HTERT RPE-1 (cell line): ENCODE data around the gene IGSF21.

Experiments used
- in situ Hi-C: fragments of 300-500 bp; cut with MboI; formaldehyde crosslinking; loops from 4 replicates; pipeline ENCODE4 v1.14.3; 2020; ENCODE audit warnings: low sequenced_read_pairs

IGSF21 gene

DNA sequence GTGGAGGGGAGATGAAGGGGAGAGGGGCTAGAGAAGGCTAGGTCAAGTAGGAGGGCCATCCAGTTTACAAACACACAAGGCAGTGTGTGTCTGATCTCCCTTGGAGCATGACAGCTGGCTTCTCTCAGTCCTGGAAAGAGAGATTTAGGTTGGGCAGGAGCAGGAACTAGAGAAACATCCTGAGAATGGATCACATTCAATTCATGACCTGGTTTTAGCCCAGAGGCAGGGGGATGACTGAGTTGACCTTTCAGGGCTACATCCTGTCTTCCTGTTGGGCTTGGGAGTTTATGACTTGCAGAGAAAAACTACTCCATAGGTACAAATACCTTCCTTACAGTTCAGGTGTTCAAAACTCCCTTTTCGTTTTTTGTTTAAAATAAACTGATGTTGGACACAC lies 97.0 kb downstream of the IGSF21 start:
- in situ Hi-C loops: no loop called here

DNA sequence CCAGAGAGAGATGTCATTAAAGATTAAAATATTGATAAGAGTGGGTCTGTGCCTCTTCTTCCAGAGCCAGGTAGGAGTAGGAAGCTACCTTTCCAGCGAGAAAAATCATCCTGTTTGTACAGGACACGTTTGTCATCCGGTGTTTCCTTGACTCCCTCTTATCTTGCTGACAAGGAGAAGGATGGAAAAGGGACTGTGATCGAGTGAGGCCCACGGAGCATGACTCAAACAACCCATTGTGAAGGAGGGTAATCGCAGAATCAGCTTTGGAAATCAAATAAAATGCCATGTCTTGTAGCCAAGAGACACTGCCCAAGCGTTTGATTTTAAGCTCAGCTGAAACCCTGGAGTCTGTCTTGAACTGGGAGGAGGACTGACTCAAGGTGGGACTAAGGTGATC lies 97.7 kb downstream of the IGSF21 start:
- in situ Hi-C loops: no loop called here

DNA sequence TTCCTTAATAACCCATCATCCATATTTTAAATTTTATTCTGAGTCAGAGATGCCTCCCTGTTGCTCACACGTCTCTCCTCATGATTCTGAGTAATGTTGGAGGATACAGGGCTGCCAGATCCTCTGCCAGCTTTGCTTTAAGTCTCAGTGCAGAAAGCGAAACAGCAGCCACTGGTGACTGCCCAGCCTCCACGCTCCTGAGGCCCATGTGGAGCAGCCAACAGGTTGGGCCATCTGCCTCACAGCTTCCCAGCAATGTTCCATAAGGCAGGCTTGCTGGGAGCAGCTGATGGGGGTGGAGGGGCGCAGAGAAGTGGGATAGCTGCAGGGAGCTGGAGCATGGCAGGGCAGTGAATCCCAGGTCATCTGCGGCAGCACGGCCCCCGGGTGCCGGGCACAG lies 104.2 kb downstream of the IGSF21 start:
- in situ Hi-C loops: no loop called here

DNA sequence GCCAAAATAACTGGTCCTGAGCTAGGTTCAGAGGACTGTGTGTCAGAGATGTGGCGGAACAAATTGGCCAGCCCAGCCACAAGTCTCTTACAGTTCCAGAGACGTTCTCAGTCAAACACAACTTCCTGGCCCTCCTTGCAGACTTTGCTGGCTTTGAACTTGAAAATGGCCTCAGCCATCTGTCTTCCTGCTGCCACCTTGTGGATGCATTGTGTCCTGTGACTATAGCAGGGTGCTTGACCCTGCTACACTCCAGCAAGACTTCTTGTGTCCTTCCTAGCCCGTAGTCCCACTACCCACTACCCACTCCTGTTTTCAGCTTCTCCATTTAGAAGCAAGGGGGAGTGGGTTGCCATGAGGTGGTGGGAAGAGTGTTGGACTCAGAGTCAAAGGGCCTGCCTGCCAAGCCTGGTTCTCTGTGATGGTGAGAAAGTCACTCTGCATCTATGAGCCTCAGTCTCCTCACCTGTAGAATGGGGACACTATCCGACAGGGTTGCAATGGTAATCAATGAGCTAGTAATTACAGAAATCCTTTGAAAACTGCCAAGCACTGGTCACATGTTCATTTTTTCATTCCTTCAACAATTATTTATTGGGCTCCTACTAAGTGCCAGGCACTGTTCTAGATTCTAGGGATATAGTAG lies 109.9 kb downstream of the IGSF21 start:
- in situ Hi-C loops: no loop called here

DNA sequence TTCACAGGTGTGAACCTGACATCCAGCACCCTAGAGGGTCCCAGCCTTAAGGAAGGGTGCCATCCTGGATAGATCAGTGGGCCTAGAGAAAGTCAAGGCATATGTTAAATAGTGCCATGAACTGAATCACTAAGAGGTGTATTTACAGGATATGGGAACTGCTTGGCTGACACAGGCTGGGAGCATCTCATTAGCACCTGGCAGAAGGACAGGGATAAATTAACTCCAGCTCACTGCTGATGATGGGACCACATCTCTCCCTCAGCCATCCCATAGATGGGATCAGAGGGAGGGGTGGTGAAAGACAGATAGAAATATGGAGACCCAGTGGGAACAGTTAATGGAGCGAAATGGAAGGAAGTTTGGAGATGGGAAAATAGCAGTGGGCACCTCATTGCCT lies 122.0 kb downstream of the IGSF21 start:
- in situ Hi-C loops: no loop called here

DNA sequence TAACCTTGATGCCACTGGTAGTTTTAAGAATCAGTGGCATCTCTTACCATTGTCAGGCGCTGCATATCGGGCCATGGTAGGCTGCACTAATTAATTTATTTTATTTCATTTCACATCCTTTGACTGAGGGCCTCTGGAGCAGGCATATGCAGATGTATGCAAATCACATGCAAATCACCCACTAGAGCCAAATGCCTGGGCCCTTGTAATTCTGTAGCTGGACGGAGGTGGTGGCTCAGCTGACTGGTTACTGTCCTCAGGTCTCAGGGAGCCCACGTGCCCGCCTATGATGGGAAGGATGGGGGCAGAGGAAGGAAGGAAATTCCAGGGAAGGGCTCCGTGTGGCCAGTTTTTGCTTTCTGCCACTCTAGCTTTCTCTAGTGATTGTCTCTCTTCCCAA lies 122.7 kb downstream of the IGSF21 start:
- in situ Hi-C loops: no loop called here

DNA sequence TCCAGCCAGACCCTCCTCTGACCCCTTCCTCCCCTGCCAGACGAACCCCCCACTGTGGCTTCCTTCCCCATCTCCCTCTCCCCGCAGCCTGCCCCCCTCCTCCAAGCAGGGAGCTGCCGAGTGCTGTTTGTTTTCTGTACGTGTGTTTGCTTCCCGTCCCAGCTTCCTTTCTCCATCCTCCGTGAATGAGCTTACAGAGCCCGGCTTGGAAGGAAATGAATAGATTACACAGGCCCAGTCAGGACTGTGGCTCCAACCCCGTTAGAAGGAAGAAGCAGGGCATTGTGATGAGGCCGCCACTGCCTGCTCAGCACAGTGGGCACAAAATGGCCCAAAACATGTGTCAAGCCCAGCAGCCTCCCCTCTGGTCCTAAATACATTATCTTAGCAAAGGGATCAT lies 123.2 kb downstream of the IGSF21 start:
- in situ Hi-C loops: no loop called here

DNA sequence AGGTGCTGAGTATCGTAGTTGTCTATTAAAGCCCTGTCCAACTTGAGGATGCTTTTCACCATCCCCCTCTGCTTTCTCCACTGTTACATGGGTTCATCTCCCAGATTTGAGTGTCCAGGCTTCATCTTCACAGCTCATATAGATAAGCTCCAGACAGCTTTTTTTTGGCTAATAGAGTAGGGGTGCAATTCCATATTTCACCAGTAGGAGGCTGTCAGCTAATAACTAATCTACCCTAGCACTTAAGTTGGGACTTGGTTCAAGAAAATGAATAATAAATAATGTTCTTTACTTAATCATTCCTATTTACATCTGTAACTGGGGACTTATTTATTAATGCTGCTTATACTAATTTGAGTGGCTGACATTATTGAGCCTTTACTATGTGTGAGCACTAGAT lies 124.5 kb downstream of the IGSF21 start:
- in situ Hi-C loops: no loop called here

DNA sequence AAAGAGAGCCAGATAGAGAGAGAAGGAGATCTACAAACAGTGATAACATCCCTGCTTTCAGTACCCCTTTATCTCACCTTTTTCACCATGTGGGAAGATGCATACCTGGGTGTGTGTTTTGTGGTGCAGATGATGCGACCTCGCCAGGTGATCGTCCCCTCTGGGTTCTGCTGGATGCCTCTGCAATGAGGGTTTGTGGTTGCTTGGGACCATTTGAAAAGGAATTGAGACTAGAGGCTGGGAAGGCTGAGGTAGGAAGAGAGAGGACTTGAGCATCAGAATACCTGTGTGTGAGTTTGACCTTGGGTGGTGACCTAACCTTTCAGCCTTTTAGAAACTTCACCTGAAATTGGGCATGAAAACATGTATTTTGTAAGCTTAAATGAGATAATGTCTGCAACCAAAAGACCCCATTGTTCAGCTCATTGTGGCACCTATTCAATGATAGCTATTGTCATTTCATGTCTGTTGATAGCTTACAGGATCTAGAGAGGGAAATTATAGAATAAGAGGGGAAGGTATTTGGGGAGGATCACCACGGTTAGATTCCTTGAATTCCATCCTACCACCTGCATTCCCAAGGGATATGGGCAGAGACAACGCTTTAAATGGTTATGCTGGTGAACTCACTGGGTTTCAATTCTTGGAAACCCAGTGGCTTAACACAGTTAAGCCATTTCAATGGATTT lies 125.7 kb downstream of the IGSF21 start:
- in situ Hi-C loops: no loop called here

DNA sequence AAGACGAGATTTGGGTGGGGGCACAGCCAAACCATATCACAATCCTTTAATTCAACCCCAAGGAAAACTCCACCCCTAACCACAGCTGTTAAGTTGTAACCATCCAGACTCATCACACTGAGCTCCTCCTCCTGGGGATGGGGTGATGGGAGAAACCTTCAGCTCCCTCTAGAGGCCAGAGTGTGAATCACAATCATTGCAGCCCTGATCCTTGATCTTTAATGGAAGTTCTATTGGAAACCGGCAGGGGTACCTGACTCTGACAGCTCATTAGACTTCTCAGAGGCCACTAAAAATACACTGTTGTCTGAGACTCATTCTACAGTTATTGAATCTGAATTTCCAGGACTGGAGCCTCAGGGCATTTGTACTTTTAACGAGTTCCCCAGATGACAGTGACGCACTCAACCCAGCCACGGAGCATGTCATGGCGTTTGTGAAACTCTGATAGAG lies 127.2 kb downstream of the IGSF21 start:
- in situ Hi-C loops: no loop called here

DNA sequence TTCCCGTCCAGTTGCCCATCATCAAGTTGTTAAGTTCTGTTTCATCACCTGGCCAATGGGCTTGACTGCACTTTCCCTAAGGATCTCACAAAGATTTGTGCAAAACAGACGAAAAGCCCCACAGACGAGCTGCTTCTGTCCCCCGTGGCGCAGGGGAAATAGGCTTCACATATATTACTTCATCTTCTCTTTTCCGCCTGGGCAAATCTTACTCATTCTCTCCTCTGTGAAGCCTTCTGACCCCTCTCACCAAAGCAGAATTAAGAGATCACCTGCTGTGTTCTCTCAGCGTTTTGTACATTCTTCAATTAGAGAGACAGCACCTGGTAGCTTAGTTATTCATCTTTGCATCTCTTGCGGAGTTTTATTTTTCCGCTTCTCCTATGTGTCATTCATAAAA lies 129.8 kb downstream of the IGSF21 start:
- in situ Hi-C loops: no loop called here

DNA sequence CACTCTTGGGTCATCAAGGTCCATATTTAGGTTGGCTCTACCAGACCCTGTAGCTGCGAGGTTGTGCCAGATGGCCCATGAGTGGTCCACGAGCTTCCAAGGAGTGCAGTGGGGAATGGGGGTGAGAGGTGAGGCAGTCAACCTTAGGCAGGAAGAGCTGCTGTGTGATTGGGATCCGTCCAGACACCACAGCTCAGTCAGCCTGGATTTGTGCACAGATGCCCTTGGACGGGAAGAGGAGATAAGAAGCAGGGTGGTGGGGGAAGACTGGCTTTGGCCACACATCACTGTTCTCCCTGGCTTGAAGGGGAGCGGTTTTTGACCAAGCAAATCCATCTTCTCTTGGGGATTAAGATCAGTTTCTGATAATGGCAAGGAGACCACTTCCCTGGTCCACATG lies 130.6 kb downstream of the IGSF21 start:
- in situ Hi-C loops: no loop called here

DNA sequence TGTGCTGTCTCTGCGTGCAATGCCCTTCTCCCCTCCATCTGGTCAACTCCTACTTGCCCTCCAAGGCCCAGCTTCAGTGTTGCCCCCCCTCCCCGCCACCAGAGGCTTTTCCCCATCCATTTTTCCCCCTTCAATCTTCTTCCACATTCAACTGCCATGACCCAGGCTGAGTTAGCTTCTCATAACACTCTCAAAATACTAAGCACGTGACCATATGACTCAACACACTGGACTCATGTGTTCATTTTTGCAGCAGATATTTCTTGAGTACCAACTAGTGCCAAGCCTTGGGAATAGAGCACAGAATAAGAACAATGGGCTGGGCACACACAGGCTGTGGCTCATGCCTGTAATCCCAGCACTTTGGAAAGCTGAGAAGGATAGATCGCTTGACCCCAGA lies 132.1 kb downstream of the IGSF21 start:
- in situ Hi-C loops: no loop called here

DNA sequence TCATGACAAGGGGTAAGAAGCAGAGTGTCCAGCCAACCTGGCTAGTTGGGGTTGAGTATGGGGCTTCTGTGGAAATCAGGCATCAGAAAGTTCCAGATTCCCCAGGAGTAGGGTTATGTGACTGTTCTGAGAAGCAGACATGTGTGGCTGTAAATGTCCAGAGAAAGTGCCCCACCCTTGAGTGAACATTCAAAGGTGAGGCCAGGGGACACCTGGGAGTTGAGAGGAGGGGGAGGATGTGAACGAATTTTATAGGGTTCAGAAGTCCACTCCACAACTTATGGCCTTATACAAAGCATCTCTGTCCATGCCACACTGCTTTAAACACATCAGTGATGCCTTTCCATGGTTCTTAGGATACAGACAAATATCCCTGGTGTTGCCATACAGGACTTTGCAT lies 133.3 kb downstream of the IGSF21 start:
- in situ Hi-C loops: no loop called here

DNA sequence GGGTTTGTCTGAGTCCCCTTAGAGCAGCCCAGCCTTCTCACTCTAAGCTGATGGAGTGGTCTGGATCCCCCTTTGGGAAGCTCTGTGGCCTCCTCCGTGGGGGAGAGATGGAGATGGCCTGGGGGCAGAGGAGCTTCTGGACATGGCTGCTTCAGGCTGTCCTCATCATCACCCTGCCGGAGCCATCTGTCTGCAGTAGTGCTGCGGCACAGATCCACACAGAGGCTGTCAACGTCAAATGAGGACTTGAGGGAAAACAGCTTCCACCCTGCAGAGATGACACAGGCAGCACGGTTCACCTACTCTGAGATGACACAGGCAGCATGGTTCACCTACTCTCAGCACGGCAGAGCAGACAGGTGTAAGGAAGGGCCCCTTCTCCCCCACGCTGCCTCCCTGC lies 134.3 kb downstream of the IGSF21 start:
- in situ Hi-C loops: no loop called here

DNA sequence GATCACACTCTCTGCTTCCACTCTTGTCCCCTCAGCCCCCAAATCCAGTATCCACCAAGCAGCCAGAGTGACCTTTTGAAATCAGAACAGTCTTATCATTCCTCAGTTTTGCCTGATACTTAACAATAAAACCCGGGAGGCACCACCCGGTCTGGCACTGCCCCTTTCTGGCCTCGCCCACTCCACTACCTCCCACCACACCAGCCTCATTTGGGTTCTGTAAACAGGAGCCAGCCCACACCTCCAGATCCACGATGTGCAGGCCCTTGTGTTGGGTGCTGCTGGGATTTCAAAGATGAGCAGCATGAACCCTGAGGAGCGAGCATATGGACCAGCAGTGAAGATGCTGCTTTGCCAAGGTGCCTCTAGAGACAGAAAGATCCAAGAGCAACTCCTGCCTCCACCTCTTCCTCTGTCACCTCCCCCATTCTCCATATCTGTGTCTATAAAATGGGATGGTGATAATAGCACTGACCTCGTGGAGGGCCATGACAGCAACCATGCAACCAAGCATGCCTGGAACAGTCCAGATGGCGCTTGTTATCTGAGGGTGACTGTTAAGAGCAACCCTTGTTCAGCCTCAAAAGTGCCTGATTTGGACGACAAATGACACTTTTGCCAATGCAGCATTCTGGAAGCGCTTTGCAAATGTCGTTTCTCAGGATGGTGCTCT lies 136.0 kb downstream of the IGSF21 start:
- in situ Hi-C loops: no loop called here

DNA sequence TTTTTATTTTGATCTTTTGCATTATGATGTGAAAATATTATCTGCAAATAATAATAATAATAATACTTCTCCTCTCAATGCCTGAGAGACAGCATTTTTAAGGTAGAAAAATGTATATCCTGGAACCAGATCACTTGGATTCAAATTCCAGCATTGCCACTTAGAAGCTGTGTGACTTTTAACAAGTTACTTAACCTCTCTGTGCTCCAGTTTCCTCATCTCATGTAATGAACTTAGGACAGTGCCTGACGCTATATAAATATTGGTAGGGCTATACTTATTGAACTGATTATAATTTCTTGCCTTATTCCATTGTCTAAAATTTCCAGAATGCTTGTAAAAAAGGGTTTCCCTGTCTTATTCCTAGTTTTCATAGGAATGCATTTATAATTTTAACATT lies 137.2 kb downstream of the IGSF21 start:
- in situ Hi-C loops: no loop called here

DNA sequence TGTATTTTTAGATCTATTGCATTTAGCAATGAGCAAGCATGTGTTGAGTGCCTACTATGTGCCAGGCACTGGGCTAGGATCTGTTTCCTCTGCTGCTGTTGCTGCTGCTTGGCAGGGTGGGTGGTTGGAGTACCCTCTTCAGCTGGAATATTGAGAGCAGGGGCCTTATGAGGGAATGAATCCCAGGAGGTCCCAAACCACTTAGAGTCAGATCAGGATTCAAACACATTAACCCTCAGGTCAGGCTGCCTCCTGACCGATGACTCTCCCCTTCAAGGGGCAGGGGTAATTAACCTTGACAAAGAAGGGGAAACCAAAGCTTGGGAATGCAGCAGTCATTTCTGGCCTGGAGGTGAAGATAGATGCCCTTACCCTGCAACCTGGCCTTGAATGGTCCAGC lies 138.0 kb downstream of the IGSF21 start:
- in situ Hi-C loops: no loop called here

DNA sequence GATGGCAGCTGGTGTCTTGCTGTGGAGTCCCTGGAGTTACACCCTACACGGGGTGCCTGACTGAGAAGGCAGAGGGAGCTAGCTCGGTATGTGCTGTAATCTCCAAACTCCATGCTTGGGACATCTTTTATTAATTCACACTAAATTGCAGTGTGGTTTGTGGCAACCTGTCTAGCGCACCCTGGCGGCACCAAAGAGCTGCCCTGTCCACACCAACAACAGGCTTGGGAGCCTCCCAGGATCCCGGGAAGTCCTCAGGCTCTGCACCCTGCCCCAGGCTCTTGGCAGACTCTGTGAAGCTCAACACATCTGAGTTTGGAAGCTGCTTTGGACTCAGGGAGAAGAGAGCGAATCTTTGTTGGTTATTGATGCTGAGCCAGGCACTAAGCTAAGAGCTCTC lies 138.9 kb downstream of the IGSF21 start:
- in situ Hi-C loops: no loop called here

DNA sequence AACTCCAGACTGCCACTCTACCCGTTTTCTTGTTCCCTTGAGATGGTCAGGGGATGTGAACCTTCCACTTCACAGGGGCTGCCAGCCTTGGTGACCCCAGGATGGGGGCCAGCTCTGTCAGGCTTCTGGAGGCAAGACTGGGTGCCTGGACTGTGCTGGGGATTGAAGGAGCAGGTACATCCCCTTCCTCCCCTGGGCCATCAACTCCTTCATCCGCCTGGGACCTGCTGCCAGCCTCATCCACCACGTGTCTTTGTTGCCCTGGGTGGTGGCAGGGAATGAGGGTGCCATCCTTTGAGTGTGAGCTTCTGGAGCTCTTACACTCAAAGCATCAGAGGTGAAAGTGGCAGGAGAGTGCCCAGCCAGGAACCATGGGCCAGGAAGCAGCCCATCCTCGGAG lies 139.6 kb downstream of the IGSF21 start:
- in situ Hi-C loops: no loop called here

DNA sequence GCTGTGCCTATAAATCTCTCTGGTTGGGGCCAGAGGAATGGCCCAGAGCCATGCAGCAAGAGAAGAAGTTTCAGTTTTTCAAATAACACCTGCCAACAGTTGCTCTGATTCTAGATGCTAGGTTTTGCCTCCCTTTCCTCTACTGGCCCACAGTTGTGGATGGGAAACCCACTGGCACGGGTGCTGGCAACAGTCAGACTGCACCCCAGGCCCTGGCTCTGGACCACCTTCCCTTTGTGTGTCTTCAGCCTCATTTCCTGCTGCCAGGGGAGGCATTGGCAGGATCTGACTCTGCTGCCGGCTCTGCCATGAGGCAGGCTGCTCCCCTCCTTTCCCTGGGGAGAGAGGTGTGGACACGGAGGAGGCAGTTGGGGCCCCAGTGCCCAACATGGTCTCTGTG lies 142.0 kb downstream of the IGSF21 start:
- in situ Hi-C loops: no loop called here

DNA sequence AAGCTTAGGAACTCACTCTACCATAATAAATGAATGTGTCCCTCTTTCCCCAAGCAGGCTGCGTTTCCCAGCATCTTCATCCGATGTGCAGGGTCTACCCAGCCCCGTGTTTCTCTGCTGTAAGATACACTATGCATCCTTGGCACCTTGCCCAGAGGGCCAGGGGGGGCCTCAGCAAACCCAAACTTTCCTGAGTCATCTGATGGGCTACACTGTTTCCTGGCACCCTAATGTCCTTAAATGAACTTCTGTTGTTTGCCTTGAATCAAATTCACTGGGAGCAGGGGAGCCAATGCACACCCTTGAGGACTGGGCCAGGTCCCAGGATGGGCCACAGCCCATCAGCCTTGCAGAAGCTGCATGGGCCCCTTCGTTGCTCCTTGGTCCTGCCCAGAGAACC lies 145.5 kb downstream of the IGSF21 start:
- in situ Hi-C loops: no loop called here
